22Rv1 (cell line): ENCODE results near the gene TBC1D22A.

Experiments
- ZFX ChIP-seq: fragments of 450-650 bp; IDR thresholded peaks from 2 replicates; pipeline ENCODE4 v1.6.1; 2017; ENCODE audit warnings: antibody characterized with exemption, borderline replicate concordance
- TF ChIP-seq, protein P1 (sequence below): fragments of 450-650 bp; IDR thresholded peaks from 2 replicates; pipeline ENCODE4 v1.5.1; 2017; ENCODE audit warnings: mild to moderate bottlenecking

DNA sequence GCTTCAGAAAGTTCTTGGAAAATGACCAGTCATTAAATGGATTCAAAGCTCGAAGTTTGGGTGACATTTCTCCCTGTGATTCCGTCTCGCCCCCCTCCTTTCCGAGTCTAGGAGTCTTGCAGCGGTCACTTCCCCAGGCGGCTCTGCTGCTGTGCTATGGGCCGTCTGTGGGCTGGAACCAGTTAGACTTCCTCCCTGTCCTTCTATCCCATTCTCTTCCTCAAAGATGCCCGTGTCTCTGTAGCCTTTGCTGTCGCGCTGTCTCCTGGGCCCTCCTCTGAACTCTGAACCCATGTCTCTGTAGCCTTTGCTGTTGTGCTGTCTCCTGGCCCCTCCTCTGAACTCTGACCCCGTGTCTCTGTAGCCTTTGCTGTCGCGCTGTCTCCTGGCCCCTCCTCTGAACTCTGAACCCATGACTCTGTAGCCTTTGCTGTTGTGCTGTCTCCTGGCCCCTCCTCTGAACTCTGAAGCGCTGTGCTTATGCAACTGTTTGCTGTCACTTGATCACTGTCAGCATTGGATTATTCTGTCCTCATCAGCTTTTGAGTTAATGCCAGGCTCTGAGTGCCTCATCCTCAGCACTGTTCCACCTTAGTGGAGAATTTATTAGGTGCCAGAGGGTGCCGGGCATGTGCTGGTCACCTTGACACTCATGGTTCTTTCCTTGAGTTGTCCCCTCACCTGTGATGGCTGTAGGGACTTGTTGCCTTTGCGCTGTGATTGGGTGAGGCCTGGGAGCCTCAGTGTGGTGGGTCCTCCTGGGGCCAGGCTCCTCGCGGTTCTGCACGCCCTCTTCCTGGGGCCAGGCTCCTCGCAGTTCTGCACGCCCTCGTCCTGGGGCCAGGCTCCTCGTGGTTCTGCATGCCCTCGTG lies 173.3 kb downstream of the TBC1D22A start:
- TF ChIP-seq, protein P1, sequence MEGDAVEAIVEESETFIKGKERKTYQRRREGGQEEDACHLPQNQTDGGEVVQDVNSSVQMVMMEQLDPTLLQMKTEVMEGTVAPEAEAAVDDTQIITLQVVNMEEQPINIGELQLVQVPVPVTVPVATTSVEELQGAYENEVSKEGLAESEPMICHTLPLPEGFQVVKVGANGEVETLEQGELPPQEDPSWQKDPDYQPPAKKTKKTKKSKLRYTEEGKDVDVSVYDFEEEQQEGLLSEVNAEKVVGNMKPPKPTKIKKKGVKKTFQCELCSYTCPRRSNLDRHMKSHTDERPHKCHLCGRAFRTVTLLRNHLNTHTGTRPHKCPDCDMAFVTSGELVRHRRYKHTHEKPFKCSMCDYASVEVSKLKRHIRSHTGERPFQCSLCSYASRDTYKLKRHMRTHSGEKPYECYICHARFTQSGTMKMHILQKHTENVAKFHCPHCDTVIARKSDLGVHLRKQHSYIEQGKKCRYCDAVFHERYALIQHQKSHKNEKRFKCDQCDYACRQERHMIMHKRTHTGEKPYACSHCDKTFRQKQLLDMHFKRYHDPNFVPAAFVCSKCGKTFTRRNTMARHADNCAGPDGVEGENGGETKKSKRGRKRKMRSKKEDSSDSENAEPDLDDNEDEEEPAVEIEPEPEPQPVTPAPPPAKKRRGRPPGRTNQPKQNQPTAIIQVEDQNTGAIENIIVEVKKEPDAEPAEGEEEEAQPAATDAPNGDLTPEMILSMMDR, result no peak
- no peak for TF ChIP-seq ZFX
